K562 (cell line): Measurements from ENCODE around the gene BUB3. TPM values are rescaled to one million over a fixed set of nuclear protein-coding genes. Genes with fewer than 3 reads are reported as not detected.

ENCODE experiments used
- RBM22 ChIP-seq: fragments of 200-400 bp; formaldehyde crosslinking; IDR thresholded peaks from 2 replicates; pipeline ENCODE4 v1.6.1; 2018; ENCODE audit warnings: low read length, low read depth; ENCODE audit not compliant: poor library complexity, severe bottlenecking
- SMARCA4 ChIP-seq: fragments of 450-650 bp; IDR thresholded peaks from 2 replicates; pipeline ENCODE4 v1.6.1; 2016
- ZNF407 ChIP-seq: fragments of 450-650 bp; IDR thresholded peaks from 2 replicates; pipeline ENCODE4 v1.6.1; 2016; ENCODE audit warnings: low read depth
- polyA plus RNA-seq, 8 experiments: library from polyadenylated mRNA; depleted of rRNA in 4 of 8; stranded (reverse) in 5 of 8; unstranded in 3 of 8; fragments of >200 nt; fragmentation: Nextera tagmentation in 2 of 8; fragmentation: Illumina TruSeq in 1 of 8; extraction: Ambion mirVana in 2 of 8; extraction: Trizol in 1 of 8; gene quantifications; 2 replicates each; pipeline versions ENCODE4 v1.2.1 to v1.2.3, GENCODE V29; 2011 to 2014; ENCODE audit warnings: inconsistent platforms in 1 of 8, missing spikeins in 1 of 8
- total RNA-seq, 7 experiments: library from RNA; depleted of rRNA in 6 of 7; stranded (reverse); fragments of >200 nt in 6 of 7; fragmentation: Illumina TruSeq in 2 of 7; extraction: Trizol in 2 of 7; gene quantifications; 2 replicates each; pipeline versions ENCODE4 v1.2.1 to v1.2.3, GENCODE V29; 2011 to 2021; ENCODE audit warnings: low replicate concordance in 1 of 7

The BUB3 gene
- total and polyA plus RNA-seq, 9 of the 15 experiments (the other 6 are each of a cell fraction or from before 2014, with no cell fraction given): 167 to 761 (median 225) TPM

GRCh38 chr10:123126246-123126645 lies 28.0 kb upstream of the BUB3 start (continued):
- TF ChIP-seq ZNF407 (no peak), SMARCA4 (no peak), RBM22 (no peak)
